Natural killer cell treated with Interleukin-12 subunit alpha and Interleukin-12 subunit beta and Interleukin-15 and Interleukin-18, amount 100 ng/mL, for 72 hours (primary cell): ENCODE data around the gene IQSEC3. TPM values are rescaled to one million over a fixed set of nuclear protein-coding genes. Genes with fewer than 3 reads are reported as not detected.
A peak's percentile ranks its signal among the peaks of the same experiment; 100 is the strongest.
"Not testable (repeated sequence)": the region's sequence is repeated elsewhere in the genome, so short reads cannot be mapped to it uniquely, and the experiment has no call there.

ENCODE experiments used
- ATAC-seq, 2 donors: fragments of 150-1000 bp; cut with Tn5 transposase in 1 of 2; sonication (Bioruptor Pico), chemical (Tn5 transposase) in 1 of 2; 2 replicates each; pipeline ENCODE4 v1.10.0; 2021
- DNase-seq: peaks from one replicate; pipeline ENCODE4 v3.0.0; 2022; ENCODE audit warnings: low spot score
- H3K27ac Mint-ChIP-seq, 2 donors: 1 replicate in 1 of 2; 2 replicates in 1 of 2; pipeline ENCODE4 v1.8.0; 2022; ENCODE audit warnings: mixed read lengths in 2 of 2, mild to moderate bottlenecking in 1 of 2, moderate library complexity in 1 of 2
- H3K27me3 Mint-ChIP-seq, 2 donors: 1 replicate in 1 of 2; 2 replicates in 1 of 2; pipeline ENCODE4 v1.8.0; 2022; ENCODE audit warnings: mixed read lengths in 2 of 2
- H3K36me3 Mint-ChIP-seq: one replicate; pipeline ENCODE4 v1.8.0; 2022; ENCODE audit warnings: mixed read lengths
- H3K4me1 Mint-ChIP-seq, 2 donors: 1 replicate in 1 of 2; 2 replicates in 1 of 2; pipeline ENCODE4 v1.8.0; 2022; ENCODE audit warnings: low read depth in 2 of 2, mixed read lengths in 2 of 2, mild to moderate bottlenecking in 1 of 2
- H3K4me3 Mint-ChIP-seq: one replicate; pipeline ENCODE4 v1.8.0; 2022; ENCODE audit warnings: mixed read lengths
- H3K9me3 Mint-ChIP-seq: 2 replicates; pipeline ENCODE4 v1.8.0; 2022; ENCODE audit warnings: mixed read lengths
- total RNA-seq, 2 donors: library from RNA; stranded (reverse); gene quantifications; one replicate each; pipeline ENCODE4 v1.2.3, GENCODE V29; 2022

IQSEC3 gene
- total RNA-seq, 2 donors from 2014 or later = 0.22 to 1.1 TPM

DNA sequence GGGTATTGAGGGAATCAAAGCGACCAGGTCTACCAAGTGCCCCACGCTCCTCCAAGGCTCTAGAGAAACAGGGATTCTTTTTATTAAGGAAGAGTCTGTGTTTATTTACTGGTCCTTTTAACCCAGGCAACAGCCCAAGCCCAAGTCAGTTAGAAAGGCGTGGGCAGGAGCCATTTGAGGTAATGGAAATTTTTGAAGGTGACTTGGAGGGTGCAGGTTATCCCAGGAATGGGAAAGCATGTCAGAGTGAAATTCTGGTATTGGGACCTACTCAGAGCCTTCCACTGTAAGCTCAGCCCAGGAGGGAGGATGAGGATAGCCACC, 144.5 kb downstream of the IQSEC3 start:
- H3K27me3 Mint-ChIP-seq = peaks cover 35 to 41% of the 10 kb centered on the region in 2 donors
- no peak for DNase-seq

DNA sequence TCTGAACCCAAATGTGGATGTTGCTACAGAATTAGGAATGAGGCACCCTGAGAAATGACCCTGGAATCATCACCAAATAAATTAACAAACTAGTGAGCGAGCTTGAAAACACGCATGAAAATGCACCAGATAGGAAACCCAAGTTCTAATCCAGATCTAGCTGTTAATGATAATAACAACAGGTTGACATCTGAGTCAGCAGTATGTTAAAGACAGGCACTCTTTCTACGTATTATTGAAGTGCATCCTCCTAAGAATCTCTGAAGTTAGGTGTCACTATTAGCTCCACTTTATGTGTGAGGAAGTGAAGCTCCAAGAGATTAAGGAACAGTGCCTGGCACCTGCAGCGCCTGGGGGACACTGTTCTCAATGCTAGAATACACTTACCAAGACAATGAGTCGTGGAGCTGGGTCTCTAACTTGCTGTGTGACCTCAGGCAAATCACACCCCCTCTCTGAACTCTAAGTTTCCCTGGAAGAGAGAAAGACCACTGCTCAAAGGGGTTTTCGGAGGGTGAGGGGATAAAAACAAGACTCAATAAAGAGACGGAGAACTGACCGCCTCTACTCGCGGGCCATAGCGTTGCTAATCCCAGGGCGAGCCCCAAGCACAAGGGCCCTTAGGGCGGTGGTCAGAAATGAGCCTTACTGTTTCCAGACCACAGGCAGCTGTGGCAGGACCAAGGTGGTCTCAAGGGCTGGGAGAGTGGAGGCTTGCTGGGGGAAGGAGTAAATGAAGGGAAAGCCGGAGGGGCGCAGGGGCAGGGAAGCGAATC, 145.3 kb downstream of the IQSEC3 start:
- Mint-ChIP-seq H3K27ac (no peak overlapping the region), H3K36me3 (no peaks in the 10 kb centered on the region), H3K4me3 (no peak overlapping the region), H3K4me1 (peaks cover 3 to 4% of the 10 kb centered on the region in 2 donors), H3K27me3 (peaks cover 30 to 40% of the 10 kb centered on the region in 2 donors), H3K9me3 (no peaks in the 10 kb centered on the region)
- ATAC-seq = no peak
- peak; percentile 38 for DNase-seq

More for the DNA sequence above, 144.5 kb downstream of the IQSEC3 start:
- peaks cover 3 to 4% of the 10 kb centered on the region in 2 donors for H3K4me1 Mint-ChIP-seq
- H3K36me3 Mint-ChIP-seq = no peaks in the 10 kb centered on the region
- no peak for ATAC-seq
- no peaks in the 10 kb centered on the region for H3K9me3 Mint-ChIP-seq
- H3K4me3 Mint-ChIP-seq = no peak overlapping the region
- no peak overlapping the region for H3K27ac Mint-ChIP-seq

DNA sequence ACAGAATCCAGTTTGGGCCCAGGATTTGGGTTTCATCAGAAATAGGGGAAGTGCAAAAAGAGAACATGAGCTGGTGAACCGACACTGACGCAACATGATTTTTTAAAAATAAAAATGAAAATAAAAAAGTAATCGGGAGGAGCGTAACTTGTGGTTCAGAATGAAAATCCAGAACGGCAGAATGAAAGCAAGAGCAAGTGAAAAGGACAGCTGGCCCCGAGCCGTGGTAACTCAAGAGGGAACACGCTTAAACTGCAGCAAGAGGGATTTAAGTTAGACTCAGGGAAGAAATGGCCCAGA, 145.8 kb downstream of the IQSEC3 start:
- ATAC-seq (no peak), DNase-seq (no peak)
- Mint-ChIP-seq H3K36me3 (no peaks in the 10 kb centered on the region), H3K4me3 (no peak overlapping the region), H3K27me3 (peaks cover 30 to 40% of the 10 kb centered on the region in 2 donors), H3K4me1 (peaks cover 3 to 4% of the 10 kb centered on the region in 2 donors), H3K9me3 (no peaks in the 10 kb centered on the region), H3K27ac (no peak overlapping the region)

DNA sequence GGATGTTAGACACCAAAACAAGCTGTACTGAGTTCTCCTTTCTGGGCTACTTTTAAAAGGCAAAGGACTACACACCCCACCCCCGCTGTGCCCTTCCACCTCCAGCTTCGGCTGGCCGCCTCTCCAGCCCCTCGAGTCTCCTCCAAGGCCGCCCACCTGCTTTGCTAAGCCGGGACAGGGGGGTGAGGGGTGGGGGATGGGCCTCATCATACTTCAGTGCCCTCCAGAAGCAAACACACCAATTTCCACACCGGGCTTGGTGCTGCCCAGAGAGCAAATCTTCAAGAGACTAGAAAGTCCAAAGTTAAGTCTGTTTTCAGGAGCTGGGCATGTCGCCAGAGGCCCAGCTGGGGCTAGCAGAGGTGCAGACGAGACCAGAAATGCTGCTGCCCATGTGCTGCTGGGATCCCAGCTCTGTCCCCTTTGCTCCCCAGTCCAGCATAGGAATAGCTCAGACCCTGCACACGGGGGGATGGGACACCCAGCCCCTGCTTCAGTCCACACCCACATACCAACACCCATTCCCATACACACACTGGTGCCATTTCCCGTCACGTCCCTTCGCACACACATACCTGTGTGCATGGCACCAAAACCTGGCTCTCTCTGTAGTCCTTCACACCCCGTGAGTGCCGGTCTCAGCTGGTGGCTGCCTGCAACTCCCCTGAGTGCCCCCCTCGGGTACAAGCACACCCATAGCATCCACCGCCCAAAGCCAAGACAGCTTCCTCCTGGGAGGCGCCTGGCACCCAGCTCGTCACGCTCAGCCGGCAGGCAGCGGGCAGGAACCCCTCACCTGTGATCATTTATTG, 146.4 kb downstream of the IQSEC3 start:
- no peaks in the 10 kb centered on the region for H3K9me3 Mint-ChIP-seq
- no peak overlapping the region for H3K27ac Mint-ChIP-seq
- peaks cover 30 to 38% of the 10 kb centered on the region in 2 donors for H3K27me3 Mint-ChIP-seq
- ATAC-seq (no peak), DNase-seq (peak; percentile 34)
- H3K4me3 Mint-ChIP-seq = no peak overlapping the region
- peaks cover 3 to 4% of the 10 kb centered on the region in 2 donors for H3K4me1 Mint-ChIP-seq
- no peaks in the 10 kb centered on the region for H3K36me3 Mint-ChIP-seq

DNA sequence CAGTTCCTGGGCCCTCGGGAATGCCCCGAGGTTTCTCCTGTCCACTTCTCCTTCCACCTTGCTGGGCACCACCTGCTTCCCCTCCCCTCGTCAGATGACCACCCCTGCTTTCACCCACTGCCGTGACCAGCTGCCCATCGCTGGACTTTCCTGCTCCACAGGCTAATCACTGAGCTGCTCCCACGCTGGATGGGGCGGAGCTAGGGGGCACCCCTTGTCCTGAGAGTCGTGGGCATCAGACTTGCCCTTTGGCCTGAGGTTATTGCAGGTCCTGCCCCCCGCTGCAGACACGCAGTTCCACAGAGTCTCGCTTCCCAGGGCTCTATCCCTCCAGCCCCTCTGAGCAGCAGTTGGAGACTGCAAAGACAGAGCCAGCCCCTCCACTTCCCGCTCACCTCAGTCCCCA, 147.0 kb downstream of the IQSEC3 start:
- Mint-ChIP-seq H3K9me3 (no peaks in the 10 kb centered on the region), H3K4me3 (no peak overlapping the region), H3K36me3 (no peaks in the 10 kb centered on the region), H3K4me1 (peaks cover 3 to 4% of the 10 kb centered on the region in 2 donors), H3K27me3 (peaks cover 30 to 35% of the 10 kb centered on the region in 2 donors), H3K27ac (no peak overlapping the region)
- no peak for DNase-seq
- no peak for ATAC-seq

DNA sequence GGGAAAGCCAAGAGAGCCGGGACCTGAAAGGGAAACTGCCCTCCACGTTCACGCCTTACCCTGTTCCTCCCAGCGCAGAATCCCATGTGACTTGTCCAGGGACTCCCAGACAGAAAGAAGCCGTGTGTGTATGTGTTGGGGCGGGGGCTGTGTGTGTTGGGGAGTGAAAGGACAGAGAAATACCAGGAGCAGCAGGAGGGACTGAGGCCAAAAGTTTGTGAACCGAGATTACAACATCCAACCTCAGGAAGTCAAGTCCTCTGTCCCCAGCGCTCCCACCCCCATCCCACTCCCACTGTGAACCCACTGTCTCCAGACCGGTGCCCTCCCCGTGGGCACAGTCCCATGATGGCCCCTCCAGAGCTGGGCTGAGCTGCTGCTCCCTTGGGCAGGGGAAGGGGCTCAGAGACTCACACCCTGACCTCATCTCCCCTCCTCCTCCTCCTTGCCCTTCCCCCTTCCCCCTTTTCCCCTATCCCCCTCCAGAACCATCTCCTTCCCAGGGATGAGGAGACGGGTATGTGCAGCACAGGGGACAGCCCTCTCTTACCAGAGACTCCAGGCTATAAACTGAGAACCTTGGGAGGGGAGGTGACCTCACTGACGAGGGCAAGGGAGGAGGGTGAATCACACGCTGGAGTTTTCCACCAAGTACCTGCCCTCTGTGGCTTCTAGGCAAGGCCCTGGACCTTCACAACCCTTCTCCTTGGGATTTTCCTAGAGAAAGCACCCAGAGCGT, 147.6 kb downstream of the IQSEC3 start, which contains the start of gene SLC6A12:
TSS of gene SLC6A12 (minus strand) at position 155 of the 739 bp plus-strand sequence. CDS start 4,171 bp downstream, outside the sequence.
- peaks cover 3 to 4% of the 10 kb centered on the region in 2 donors for H3K4me1 Mint-ChIP-seq
- DNase-seq (peak; percentile 49), ATAC-seq (no peak)
- no peaks in the 10 kb centered on the region for H3K36me3 Mint-ChIP-seq
- H3K4me3 Mint-ChIP-seq = no peak within 1 kb of the TSS
- H3K27ac Mint-ChIP-seq = no peak within 1 kb of the TSS
- no peaks in the 10 kb centered on the region for H3K9me3 Mint-ChIP-seq
- peaks cover 25 to 32% of the 10 kb centered on the region in 2 donors for H3K27me3 Mint-ChIP-seq

DNA sequence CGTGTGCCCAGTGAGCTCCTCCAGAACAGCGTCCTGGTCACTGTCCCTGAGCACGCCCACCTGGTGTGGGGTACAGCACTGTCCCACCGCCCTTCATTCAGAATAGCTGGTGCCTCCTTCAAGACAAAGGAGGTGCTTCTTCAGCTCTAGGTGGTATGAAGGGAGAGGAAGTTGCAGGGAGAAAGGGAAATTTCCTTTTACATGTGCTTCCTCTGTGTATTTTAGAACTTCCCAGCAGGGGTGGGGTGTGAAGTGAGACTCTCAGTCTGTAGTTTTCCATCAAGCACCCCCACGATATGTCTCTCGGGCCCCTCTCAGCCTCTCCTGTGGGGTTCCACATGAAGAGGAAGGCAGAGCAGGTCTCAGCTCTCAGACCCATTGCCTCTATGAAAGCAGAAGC, 148.5 kb downstream of the IQSEC3 start:
- no peaks in the 10 kb centered on the region for H3K9me3 Mint-ChIP-seq
- peaks cover 23 to 27% of the 10 kb centered on the region in 2 donors for H3K27me3 Mint-ChIP-seq
- ATAC-seq (no peak), DNase-seq (no peak)
- H3K4me3 Mint-ChIP-seq = no peak overlapping the region
- H3K27ac Mint-ChIP-seq = no peak overlapping the region
- H3K36me3 Mint-ChIP-seq = no peaks in the 10 kb centered on the region
- peaks cover 4 to 7% of the 10 kb centered on the region in 2 donors for H3K4me1 Mint-ChIP-seq

DNA sequence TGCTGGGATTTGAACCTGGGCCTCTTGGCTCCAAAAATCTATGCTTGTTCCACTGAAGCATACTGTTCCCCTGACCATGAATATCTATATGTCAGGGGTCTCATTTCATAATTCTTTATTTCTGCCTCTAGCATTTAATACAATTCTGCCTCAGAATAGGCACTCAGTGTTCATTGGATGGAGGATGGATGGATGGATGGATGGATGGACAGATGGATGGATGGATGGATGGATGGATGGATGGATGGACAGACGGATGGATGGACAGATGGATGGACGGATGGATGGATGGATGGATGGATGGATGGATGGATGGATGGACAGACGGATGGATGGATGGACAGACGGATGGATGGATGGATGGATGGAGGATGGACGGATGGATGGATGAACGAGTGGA, 150.5 kb downstream of the IQSEC3 start:
- H3K27me3 Mint-ChIP-seq = peaks cover 14 to 15% of the 10 kb centered on the region in 2 donors
- not testable (repeated sequence) for H3K36me3 Mint-ChIP-seq, H3K4me3 Mint-ChIP-seq, DNase-seq, H3K4me1 Mint-ChIP-seq, ATAC-seq, H3K27ac Mint-ChIP-seq, H3K9me3 Mint-ChIP-seq

DNA sequence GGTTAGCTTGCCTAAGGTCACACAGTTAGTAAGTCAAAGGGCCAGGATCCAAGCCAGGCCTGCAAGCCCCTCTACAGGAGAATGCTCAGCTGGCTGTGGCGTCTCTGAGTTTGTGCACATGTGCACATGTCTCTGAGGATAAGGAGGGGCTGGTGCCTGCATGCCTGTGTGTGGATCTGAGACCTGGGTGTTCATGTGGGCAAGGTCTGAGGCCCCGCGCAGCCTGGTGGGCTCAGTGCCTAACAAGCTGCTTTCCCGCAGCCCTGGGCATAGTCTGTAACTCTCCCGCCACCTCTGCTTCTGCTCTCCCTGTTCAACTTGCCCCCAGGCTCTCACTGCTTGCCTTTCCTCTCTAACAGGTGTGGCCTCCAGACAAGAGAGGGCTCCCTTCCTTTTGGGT, 151.7 kb downstream of the IQSEC3 start:
- H3K4me1 Mint-ChIP-seq = peaks cover 0 to 4% of the 10 kb centered on the region in 2 donors
- ATAC-seq = no peak
- H3K4me3 Mint-ChIP-seq = no peak overlapping the region
- no peaks in the 10 kb centered on the region for H3K9me3 Mint-ChIP-seq
- H3K27ac Mint-ChIP-seq = no peak overlapping the region
- H3K36me3 Mint-ChIP-seq = no peaks in the 10 kb centered on the region
- peak; percentile 53 for DNase-seq
- H3K27me3 Mint-ChIP-seq = peaks cover 8 to 9% of the 10 kb centered on the region in 2 donors

DNA sequence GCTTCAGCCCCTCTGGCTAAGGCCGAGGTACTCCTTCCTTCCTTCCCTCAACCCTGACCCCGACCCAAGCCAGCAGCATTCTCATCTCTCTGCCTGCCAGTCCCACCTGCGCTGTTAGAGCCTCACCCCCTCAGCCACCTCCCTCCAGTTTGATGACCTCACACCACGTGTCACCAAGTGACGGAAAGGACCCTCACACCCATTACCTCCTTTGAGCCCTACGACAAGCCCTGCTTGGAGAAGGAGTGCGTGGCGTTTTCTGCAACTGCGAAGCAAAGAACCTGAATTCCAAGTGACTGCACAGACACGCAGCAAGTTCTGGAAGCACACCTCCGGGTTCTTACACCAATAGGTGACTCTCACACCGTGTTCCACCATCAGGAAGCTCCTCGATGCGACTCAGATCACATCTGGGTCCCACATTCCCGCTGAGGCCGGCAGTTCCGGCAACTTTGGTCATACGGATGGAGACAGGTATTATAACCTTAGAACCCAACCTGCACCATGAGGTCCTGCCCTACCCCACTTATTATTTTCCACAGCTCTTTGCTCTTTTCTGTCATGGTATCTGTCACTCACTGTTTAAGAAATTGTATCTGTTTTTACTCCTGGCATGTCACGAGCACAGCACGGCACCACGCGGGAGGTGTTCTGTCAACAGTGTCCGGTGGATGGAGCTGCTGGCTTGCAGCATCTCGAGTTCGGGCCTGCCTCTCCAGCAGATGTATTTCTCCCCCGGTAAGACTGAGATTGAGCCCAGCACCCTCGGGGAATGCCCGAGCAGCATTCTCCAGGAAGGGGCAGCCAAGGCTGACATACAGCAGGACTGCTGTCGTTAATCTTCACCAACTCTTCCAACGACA, 152.4 kb downstream of the IQSEC3 start:
- peaks cover 0 to 4% of the 10 kb centered on the region in 2 donors for H3K4me1 Mint-ChIP-seq
- no peak overlapping the region for H3K27ac Mint-ChIP-seq
- H3K36me3 Mint-ChIP-seq = no peaks in the 10 kb centered on the region
- H3K4me3 Mint-ChIP-seq = no peak overlapping the region
- H3K9me3 Mint-ChIP-seq = no peaks in the 10 kb centered on the region
- H3K27me3 Mint-ChIP-seq = peaks cover under 1 to 6% of the 10 kb centered on the region in 2 donors
- ATAC-seq (no peak), DNase-seq (peak; percentile 45)

DNA sequence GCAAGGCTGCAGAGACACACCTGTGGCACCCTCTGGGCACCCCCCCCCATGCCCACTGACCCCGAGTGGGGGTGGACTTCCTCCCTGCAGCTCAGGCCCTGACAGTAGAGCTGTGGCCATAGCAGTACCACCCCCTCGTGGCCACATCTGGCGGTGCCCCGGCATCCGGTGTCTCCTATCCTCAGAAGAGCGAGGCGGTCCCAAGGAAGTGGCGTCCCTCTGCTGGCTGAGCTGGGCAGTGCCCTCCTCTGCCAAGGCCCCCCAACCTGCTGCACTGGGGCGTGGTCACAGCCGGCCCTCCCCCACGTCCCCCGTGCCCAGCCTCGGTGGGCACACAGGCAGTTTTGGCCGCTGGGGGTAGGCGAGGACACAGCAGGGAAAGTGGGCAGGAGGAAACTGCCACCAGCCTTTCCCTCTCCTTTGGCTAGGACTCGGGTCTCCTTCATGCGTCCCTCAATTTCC, 153.4 kb downstream of the IQSEC3 start:
- Mint-ChIP-seq H3K4me3 (no peak overlapping the region), H3K9me3 (no peaks in the 10 kb centered on the region), H3K27me3 (peaks cover 0 to 6% of the 10 kb centered on the region in 2 donors), H3K36me3 (no peaks in the 10 kb centered on the region), H3K27ac (no peak overlapping the region), H3K4me1 (peaks cover 0 to 4% of the 10 kb centered on the region in 2 donors)
- ATAC-seq (peak; percentile 86 to 90), DNase-seq (peak; percentile 72)

DNA sequence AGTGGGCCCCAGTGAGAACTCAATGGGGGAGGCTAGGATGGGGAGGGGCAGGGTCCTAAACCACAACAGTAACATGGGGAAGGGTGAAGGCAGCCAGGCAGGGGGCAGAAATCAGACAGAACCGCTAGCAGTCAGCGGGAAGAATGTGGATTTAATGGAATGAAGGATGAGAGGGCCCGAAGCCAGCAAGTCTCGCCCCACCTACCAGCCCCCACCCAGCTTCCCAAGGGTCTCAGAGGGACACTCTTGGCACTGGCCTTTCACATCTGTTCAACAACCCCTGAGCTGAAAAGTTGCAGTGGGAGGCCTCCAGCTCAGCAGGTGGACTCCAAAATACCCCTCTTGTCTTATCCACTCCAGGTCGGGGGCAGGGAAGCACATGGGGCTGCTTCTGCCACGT, 153.9 kb downstream of the IQSEC3 start:
- no peak for ATAC-seq
- peak; percentile 57 for DNase-seq
- Mint-ChIP-seq H3K36me3 (no peaks in the 10 kb centered on the region), H3K27ac (no peak overlapping the region), H3K4me1 (peaks cover 0 to 4% of the 10 kb centered on the region in 2 donors), H3K27me3 (peaks cover 0 to 6% of the 10 kb centered on the region in 2 donors), H3K4me3 (no peak overlapping the region), H3K9me3 (no peaks in the 10 kb centered on the region)
